Lower leg skin (tissue), 4 donors: ENCODE measurements around the gene NOP56. TPM values are rescaled to one million over a fixed set of nuclear protein-coding genes. Genes with fewer than 3 reads are reported as not detected.

ENCODE experiments used
- DNase-seq, 2 donors: peaks; one replicate each; pipeline ENCODE4 v3.0.0-alpha.2; 2019; ENCODE audit warnings: low spot score in 2 of 2
- H3K4me3 ChIP-seq: fragments of 200-600 bp; sonication (generic); 2 replicates; pipeline ENCODE4 v1.5.1; 2017; ENCODE audit warnings: mild to moderate bottlenecking, low read depth; ENCODE audit not compliant: poor library complexity, severe bottlenecking
- POLR2A ChIP-seq, 2 donors: fragments of 450-650 bp; IDR thresholded peaks; one replicate each; pipeline ENCODE4 v1.6.1; 2016 to 2017; ENCODE audit warnings: antibody characterized with exemption in 2 of 2, mild to moderate bottlenecking in 1 of 2, moderate library complexity in 1 of 2
- WGBS, 2 donors: methylation state at CpG; one replicate each; pipeline ENCODE4 v1.1.5; 2018; 5-methylcytosine and 5-hydroxymethylcytosine counted together
- intact Hi-C: fragments of 100-400 bp; cut with DNase I; formaldehyde crosslinking; loops from one replicate; pipeline ENCODE4 v1.15.0; 2023; ENCODE audit warnings: low total_unique reads
- total RNA-seq, 4 donors: library from RNA; depleted of rRNA; stranded (reverse); fragments of >200 nt; gene quantifications; one replicate each; pipeline ENCODE4 v1.1.0, GENCODE V29; 2016
- TF ChIP-seq, protein P1 (sequence below), 3 donors: fragments of 450-650 bp; IDR thresholded peaks; one replicate each; pipeline ENCODE4 v1.5.1; 2016; ENCODE audit warnings: antibody characterized with exemption in 3 of 3, mild to moderate bottlenecking in 3 of 3, moderate library complexity in 2 of 3

NOP56 gene
- total RNA-seq, 4 donors from 2014 or later = 51.5 to 64.7 (median 56.6) TPM

DNA sequence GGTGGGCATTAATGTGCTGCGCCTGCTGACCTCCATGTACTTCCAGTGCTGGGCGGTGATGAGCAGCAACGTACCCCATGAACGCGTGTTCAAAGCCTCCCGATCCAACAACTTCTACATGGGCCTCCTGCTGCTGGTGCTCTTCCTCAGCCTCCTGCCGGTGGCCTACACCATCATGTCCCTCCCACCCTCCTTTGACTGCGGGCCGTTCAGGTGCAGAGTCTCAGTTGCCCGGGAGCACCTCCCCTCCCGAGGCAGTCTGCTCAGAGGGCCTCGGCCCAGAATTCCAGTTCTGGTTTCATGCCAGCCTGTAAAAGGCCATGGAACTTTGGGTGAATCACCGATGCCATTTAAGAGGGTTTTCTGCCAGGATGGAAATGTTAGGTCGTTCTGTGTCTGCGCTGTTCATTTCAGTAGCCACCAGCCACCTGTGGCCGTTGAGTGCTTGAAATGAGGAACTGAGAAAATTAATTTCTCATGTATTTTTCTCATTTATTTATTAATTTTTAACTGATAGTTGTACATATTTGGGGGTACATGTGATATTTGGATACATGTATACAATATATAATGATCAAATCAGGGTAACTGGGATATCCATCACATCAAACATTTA is 35.2 kb upstream of the NOP56 start:
- TF ChIP-seq POLR2A (IDR thresholded peaks at IDR 0.05) = no peak
- TF ChIP-seq, protein P1, sequence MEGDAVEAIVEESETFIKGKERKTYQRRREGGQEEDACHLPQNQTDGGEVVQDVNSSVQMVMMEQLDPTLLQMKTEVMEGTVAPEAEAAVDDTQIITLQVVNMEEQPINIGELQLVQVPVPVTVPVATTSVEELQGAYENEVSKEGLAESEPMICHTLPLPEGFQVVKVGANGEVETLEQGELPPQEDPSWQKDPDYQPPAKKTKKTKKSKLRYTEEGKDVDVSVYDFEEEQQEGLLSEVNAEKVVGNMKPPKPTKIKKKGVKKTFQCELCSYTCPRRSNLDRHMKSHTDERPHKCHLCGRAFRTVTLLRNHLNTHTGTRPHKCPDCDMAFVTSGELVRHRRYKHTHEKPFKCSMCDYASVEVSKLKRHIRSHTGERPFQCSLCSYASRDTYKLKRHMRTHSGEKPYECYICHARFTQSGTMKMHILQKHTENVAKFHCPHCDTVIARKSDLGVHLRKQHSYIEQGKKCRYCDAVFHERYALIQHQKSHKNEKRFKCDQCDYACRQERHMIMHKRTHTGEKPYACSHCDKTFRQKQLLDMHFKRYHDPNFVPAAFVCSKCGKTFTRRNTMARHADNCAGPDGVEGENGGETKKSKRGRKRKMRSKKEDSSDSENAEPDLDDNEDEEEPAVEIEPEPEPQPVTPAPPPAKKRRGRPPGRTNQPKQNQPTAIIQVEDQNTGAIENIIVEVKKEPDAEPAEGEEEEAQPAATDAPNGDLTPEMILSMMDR (IDR thresholded peaks at IDR 0.05) = no peak
- no peak overlapping the region for H3K4me3 ChIP-seq
- WGBS, 2 donors = 81 to 89% methylated on average over 16 of the region's 16 CpGs
- DNase-seq = no peak
- intact Hi-C loops = no loop called here

DNA sequence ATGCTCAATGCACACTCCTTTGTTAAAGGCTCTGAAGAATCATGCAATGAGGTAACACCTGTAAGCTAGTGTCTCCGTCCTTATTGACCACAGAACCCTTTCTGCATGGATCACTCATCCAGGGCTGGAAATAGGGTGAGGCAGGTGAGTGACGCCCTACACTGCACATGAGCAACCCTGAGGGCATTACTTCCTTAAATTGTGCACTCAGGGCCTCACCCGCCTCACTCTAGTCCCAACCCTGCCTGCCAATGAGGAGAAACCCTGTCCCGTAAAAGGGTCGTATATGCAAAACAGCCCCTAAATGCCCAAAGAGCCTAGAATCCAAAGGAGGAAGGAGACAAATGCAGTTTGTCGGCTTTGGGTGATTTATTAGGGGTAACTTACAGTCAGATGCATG is 33.6 kb upstream of the NOP56 start:
- no peak for DNase-seq
- no peak overlapping the region for H3K4me3 ChIP-seq
- intact Hi-C loops = no loop called here
- TF ChIP-seq, protein P1 (IDR thresholded peaks at IDR 0.05) = no peak
- WGBS, 2 donors = 65 to 75% methylated on average over 6 of the region's 6 CpGs

DNA sequence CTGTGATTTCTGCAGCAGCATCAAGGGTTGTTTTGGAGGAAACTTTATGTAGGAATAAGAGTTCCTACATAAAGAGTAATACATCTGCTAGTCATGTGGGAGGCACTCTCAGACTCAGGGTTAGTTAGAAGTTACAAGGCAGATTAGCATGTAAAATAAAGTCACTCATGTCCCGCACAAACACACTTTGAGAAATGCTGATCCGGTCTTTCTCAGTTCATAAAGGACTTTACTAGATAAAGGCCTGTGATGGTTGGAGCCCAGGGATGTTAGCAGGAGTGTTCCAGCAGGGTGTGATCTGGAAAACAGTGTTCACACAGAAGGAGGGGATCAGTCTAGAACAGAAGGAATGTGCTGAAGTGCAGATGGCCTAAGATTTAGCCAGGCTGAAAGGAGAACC is 33.1 kb upstream of the NOP56 start:
- WGBS, 2 donors = 66 to 68% methylated on average over 2 of the region's 2 CpGs
- no peak overlapping the region for H3K4me3 ChIP-seq
- intact Hi-C loops = no loop called here
- TF ChIP-seq, protein P1 (IDR thresholded peaks at IDR 0.05) = no peak
- TF ChIP-seq POLR2A (IDR thresholded peaks at IDR 0.05) = no peak
- no peak for DNase-seq

DNA sequence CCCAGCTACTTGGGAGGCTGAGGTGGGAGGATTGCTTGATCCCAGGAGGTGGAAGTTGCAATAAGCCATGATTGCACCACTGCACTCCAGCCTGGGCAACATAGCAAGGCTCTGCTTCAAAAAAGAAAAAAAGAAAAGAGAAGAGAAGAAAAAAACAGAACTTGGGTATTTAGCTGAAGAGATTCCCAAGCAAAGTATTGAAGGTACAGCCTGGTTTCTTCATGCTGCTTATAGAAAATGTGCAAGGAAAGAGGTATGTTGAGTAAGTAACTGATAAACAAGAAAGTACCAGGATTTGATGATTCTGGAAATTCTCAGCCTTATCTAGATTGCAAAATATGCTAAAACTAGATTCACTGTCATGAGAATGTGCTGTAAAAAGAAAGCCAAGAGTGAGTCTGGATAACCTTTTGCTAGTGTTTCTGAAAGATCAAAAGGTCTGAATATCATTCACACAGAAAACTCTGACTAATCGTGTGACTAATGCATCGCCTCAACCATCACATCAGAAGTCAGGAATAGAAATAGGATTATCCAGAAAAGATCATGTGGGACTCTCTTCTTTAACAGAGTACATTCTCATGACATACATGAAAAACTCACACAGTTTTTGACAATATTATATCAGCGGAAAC is 32.4 kb upstream of the NOP56 start:
- 87 to 93% methylated on average over 3 of the region's 3 CpGs for WGBS, 2 donors

DNA sequence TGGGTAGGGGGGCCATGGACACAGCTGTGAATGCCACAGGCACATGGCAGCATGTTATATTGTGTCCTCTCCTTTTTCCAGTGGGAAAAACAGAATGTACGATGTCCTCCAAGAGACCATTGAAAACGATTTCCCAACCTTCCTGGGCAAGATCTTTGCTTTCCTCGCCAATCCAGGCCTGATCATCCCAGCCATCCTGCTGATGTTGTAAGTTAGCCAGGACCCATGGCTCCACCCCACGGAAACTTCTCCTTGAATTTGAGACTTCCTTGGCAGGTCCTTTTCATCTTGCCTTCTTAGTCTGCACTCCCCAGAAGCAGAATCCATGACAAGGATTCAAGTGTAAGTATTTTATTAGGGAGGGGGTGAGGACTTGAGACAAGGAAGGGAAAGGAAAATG is 28.2 kb upstream of the NOP56 start:
- 53 to 67% methylated on average over 4 of the region's 4 CpGs for WGBS, 2 donors
- intact Hi-C loops = no loop called here
- TF ChIP-seq, protein P1 (IDR thresholded peaks at IDR 0.05) = no peak
- no peak for TF ChIP-seq POLR2A (IDR thresholded peaks at IDR 0.05)
- no peak overlapping the region for H3K4me3 ChIP-seq
- peak in 1 of 2 donors; percentile 23 for DNase-seq

More for the DNA sequence above, 32.4 kb upstream of the NOP56 start:
- TF ChIP-seq, protein P1 (IDR thresholded peaks at IDR 0.05) = no peak
- TF ChIP-seq POLR2A (IDR thresholded peaks at IDR 0.05) = no peak
- no peak for DNase-seq
- no peak overlapping the region for H3K4me3 ChIP-seq
- intact Hi-C loops = no loop called here
